Cardiac fibroblast (primary cell): Measurements from ENCODE around the gene UST.

Source experiments
- DNase-seq, 2 donors: peaks; one replicate each; pipeline versions ENCODE4 v3.0.0 to v3.0.0-alpha.2; 2010; ENCODE audit warnings: low read depth in 2 of 2
- H3K4me3 ChIP-seq, 2 donors: replicated peaks in 1 of 2; 1 replicate in 1 of 2; 2 replicates in 1 of 2; pipeline ENCODE4 v1.5.1; 2011; ENCODE audit warnings: low read depth in 2 of 2, low read length in 2 of 2, mild to moderate bottlenecking in 2 of 2, moderate library complexity in 1 of 2
- TF ChIP-seq, protein P1 (sequence below): IDR thresholded peaks from one replicate; pipeline ENCODE4 v1.5.1; 2011; ENCODE audit warnings: low read depth, mild to moderate bottlenecking, low read length, inconsistent platforms

Gene UST

DNA sequence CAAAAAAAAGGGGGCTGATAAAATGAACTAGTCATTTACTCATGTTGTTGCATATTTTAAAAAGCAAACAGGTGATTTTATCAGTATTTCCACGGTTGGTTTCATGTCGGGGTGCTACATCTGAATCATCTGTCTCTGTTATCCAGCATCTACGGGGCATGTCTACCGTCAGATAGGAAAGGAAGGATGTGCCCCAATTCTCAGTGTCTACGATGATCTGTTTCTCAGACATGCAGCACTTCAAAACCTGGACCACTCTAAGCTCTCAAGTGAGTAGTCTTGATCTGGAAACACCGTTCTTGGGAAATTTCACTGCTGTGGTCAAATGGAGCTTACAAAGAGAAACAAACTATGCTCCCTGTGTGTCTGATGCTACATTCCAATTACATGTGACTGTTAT is 330.4 kb downstream of the UST start:
- H3K4me3 ChIP-seq, result no peak overlapping the region
- DNase-seq, result peak; percentile 36 to 67
- TF ChIP-seq, protein P1, sequence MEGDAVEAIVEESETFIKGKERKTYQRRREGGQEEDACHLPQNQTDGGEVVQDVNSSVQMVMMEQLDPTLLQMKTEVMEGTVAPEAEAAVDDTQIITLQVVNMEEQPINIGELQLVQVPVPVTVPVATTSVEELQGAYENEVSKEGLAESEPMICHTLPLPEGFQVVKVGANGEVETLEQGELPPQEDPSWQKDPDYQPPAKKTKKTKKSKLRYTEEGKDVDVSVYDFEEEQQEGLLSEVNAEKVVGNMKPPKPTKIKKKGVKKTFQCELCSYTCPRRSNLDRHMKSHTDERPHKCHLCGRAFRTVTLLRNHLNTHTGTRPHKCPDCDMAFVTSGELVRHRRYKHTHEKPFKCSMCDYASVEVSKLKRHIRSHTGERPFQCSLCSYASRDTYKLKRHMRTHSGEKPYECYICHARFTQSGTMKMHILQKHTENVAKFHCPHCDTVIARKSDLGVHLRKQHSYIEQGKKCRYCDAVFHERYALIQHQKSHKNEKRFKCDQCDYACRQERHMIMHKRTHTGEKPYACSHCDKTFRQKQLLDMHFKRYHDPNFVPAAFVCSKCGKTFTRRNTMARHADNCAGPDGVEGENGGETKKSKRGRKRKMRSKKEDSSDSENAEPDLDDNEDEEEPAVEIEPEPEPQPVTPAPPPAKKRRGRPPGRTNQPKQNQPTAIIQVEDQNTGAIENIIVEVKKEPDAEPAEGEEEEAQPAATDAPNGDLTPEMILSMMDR, result no peak

DNA sequence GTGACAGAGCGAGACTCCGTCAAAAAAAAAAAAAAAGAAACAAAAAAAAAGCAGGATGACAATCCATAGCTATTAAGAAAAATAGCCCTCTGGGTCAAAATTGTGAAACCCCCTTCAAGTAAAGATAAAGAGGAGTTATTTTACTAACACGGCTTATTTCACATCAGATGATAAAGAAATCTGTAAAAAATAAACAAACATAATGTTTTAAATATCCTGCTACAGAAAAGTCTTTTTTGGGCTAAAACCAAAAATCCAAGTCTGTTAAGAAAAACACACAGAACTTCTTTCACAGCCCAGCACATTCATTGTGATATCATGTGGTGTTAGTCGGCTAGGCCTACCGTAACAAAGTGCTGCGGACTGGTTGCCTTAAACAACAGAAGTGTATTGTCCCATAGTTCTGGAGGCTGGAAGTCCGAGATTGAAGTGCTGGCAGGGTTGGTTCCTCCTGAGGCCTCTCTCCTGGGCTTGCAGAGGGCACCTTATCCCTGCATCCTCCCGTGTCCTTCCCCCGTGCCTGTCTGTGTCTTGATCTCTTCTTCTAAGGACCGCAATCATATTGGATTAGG is 331.5 kb downstream of the UST start:
- TF ChIP-seq, protein P1, result no peak
- H3K4me3 ChIP-seq, result no peak overlapping the region
- DNase-seq, result no peak

DNA sequence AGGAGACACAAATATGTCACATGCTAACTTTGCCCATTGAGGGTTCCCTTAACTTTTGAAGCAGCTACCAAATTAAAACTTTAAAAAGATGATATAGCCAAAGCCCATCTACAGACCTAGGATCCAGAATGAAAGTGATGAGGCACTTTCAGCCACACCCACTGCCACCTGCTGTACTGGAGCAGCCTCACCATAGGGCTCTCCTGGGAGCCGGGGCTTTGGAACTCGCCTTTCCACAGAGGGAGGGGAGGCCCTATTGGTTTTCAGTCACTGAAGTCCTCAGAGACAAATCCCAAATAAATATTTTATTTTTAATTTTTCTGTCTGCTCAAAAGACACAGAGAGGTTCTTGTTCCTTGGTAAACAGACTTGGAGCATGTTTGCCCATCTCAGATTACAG is 332.6 kb downstream of the UST start:
- no peak for DNase-seq
- H3K4me3 ChIP-seq, result no peak overlapping the region

DNA sequence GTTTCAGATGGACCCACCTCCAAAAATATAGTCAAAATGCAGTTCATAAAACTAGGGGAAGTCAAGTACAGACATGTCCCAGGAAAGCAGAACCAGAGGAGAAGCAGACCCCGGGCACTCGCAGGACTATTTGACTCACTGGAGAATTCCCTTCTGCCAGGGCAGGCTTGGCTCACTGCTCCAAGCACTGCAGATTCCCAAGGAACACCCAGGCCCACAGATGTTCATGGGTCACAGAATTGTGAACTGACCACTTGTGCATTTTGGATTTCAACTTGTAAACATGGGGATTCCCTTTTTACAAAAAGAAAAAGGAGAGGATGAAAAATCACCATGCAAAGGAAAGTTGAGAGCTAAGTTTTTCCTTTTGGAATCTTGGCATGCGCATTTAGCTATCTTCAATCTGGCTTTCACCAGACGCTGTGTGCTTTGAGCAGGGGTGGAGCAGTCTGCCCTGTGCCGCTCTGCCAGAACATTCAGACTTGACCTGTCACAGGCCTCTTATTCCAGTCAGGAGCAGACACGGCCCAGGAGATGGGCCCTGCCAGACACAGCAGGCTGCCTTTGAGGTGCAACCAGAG is 333.2 kb downstream of the UST start:
- TF ChIP-seq, protein P1, result no peak
- no peak overlapping the region for H3K4me3 ChIP-seq

More for the DNA sequence above, 332.6 kb downstream of the UST start:
- TF ChIP-seq, protein P1, result no peak

DNA sequence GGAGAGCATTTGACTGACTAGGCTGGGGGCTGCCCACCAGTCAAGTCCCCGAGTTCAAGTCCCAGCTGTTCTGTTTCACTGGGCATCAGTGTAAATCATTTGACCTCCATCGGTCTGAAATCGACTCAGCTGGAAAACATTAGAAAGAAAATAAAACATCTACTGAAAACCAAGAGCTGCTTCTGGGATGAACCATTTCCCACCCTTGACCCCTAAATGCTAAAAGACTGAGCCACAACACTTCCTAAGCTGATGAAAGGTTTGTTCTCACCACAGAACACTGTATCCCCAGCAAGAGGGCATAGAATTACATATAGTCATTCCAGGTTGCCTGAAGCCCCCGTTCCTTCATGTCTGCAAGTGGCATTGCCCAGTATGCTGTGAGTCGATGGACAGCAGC is 333.7 kb downstream of the UST start:
- TF ChIP-seq, protein P1, result no peak
- no peak overlapping the region for H3K4me3 ChIP-seq
- DNase-seq, result peak; percentile 31 to 79

More for the DNA sequence above, 333.2 kb downstream of the UST start:
- DNase-seq, result peak; percentile 61 to 70

DNA sequence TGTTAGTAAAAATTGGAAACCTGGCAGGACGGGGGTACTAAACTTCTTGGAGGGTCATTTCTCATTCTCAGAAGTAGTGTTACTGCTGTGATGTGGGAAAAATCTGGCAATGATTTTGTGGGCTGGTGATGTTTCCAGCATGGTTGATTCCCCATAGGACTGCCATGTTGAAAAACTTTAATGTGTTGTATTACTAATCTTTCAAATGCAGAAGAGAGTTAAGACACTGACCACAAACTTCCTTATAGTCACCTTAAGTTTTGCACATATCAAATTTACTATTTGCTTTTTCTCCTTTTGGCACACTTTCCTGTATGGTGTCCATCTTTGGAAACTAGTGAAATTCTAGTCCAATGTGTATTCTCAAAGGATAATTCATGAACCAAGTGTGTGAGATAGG is 334.5 kb downstream of the UST start:
- TF ChIP-seq, protein P1, result no peak
- DNase-seq, result no peak
- H3K4me3 ChIP-seq, result no peak overlapping the region

DNA sequence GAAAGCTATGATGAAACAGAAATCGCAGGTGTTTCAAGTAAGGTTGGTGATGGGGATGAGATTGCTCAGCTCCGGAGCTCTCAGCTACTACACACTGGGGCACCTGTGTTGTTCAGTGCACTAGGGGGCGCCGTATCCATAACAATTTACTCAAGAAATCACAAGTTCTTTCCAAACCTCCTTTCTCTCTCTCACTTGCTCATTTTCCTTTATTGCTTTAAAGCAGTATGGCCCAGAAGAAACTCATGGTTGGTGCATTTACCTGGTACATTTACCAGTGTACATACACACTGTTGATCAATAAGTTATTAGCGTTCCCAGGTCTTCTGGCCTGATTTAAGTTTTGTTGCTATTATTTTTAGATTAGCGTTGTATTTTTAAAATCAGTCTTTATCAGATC is 335.5 kb downstream of the UST start:
- H3K4me3 ChIP-seq, result no peak overlapping the region
- peak; percentile 88 for DNase-seq
- TF ChIP-seq, protein P1, result peak; percentile 80
